ENCODE results near the gene YPEL4. TPM values are rescaled to one million over a fixed set of nuclear protein-coding genes. Genes with fewer than 3 reads are reported as not detected.

Gene YPEL4
- total RNA-seq, 6 donors from 2014 or later = 0.91 to 8.4 (median 3.5) TPM

- H3K4me3 ChIP-seq = no peak overlapping the region
- DNase-seq = no peak
- peaks cover 10 to 75% (median 25%) of the 10 kb centered on the region in 4 donors for H3K36me3 ChIP-seq
- TF ChIP-seq CTCF (IDR thresholded peaks at IDR 0.05) (no peak), EP300 (IDR thresholded peaks at IDR 0.05) (no peak), POLR2AphosphoS5 (IDR thresholded peaks at IDR 0.05) (no peak), POLR2A (IDR thresholded peaks at IDR 0.05) (no peak)
- no peaks in the 10 kb centered on the region for H3K9me3 ChIP-seq
- WGBS, 2 donors = 54 to 62% methylated on average over 8 of the region's 8 CpGs
- peaks cover 0 to 7% (median 2%) of the 10 kb centered on the region in 4 donors for H3K4me1 ChIP-seq
- ATAC-seq (ENCODE audit: low FRiP score in 2 of 2) = no peak
- no peaks in the 10 kb centered on the region for H3K27me3 ChIP-seq
- H3K27ac ChIP-seq = peak overlapping the region in 1 of 4 donors; percentile 9
Measured at GRCh38 chr11:57604296-57605027, 45.2 kb downstream of the YPEL4 start.

- ATAC-seq (ENCODE audit: low FRiP score in 2 of 2) = no peak
Measured at GRCh38 chr11:57601297-57601696, 48.4 kb downstream of the YPEL4 start.

GRCh38 chr11:57599381-57599780 lies 50.3 kb downstream of the YPEL4 start:
- no peak for TF ChIP-seq POLR2AphosphoS5 (IDR thresholded peaks at IDR 0.05)
- Histone ChIP-seq H3K4me3 (peak overlapping the region in 2 of 4 donors; percentile 58 to 64), H3K27me3 (no peaks in the 10 kb centered on the region), H3K9me3 (no peaks in the 10 kb centered on the region), H3K36me3 (peaks cover 0 to 29% (median 1%) of the 10 kb centered on the region in 4 donors), H3K27ac (peak overlapping the region in 3 of 4 donors; percentile 89 to 95 (median 94)), H3K4me1 (peaks cover 7 to 25% (median 18%) of the 10 kb centered on the region in 4 donors)
- ATAC-seq (ENCODE audit: low FRiP score in 2 of 2) (no peak), DNase-seq (no peak)
- WGBS, 2 donors = 28 to 31% methylated on average over 2 of the region's 2 CpGs

More at GRCh38 chr11:57601297-57601696, 48.4 kb downstream of the YPEL4 start:
- DNase-seq = no peak
- Histone ChIP-seq H3K27ac (no peak overlapping the region), H3K27me3 (no peaks in the 10 kb centered on the region), H3K9me3 (no peaks in the 10 kb centered on the region), H3K4me3 (no peak overlapping the region), H3K36me3 (peaks cover 6 to 44% (median 8%) of the 10 kb centered on the region in 4 donors), H3K4me1 (peaks cover 7 to 25% (median 18%) of the 10 kb centered on the region in 4 donors)
- 92% methylated on average over 3 of the region's 3 CpGs for WGBS, 2 donors
- TF ChIP-seq EP300 (IDR thresholded peaks at IDR 0.05) (no peak), POLR2AphosphoS5 (IDR thresholded peaks at IDR 0.05) (no peak), POLR2A (IDR thresholded peaks at IDR 0.05) (no peak), CTCF (IDR thresholded peaks at IDR 0.05) (no peak)

GRCh38 chr11:57598831-57599155 lies 50.9 kb downstream of the YPEL4 start:
- Histone ChIP-seq H3K4me1 (peaks cover 7 to 25% (median 17%) of the 10 kb centered on the region in 4 donors), H3K27ac (peak overlapping the region; percentile 88 to 95 (median 92)), H3K36me3 (peaks cover 0 to 29% (median 1%) of the 10 kb centered on the region in 4 donors), H3K4me3 (peak overlapping the region; percentile 19 to 64 (median 60)), H3K27me3 (no peaks in the 10 kb centered on the region), H3K9me3 (no peaks in the 10 kb centered on the region)
- WGBS, 2 donors = 38 to 56% methylated on average over 5 of the region's 5 CpGs
- TF ChIP-seq EP300 (IDR thresholded peaks at IDR 0.05) (no peak), POLR2A (IDR thresholded peaks at IDR 0.05) (no peak), POLR2AphosphoS5 (IDR thresholded peaks at IDR 0.05) (no peak), CTCF (IDR thresholded peaks at IDR 0.05) (no peak)
- ATAC-seq (ENCODE audit: low FRiP score in 2 of 2) = no peak
- DNase-seq = no peak

GRCh38 chr11:57597916-57598830 lies 51.5 kb downstream of the YPEL4 start:
- H3K9me3 ChIP-seq = no peaks in the 10 kb centered on the region
- DNase-seq (peak; percentile 81 to 95), ATAC-seq (ENCODE audit: low FRiP score in 2 of 2) (peak; percentile 93 to 96)
- peaks cover 7 to 25% (median 16%) of the 10 kb centered on the region in 4 donors for H3K4me1 ChIP-seq
- 2 to 3% methylated on average over 21 to 33 of the region's 33 CpGs for WGBS, 2 donors
- peak overlapping the region; percentile 19 to 64 (median 60) for H3K4me3 ChIP-seq
- H3K36me3 ChIP-seq = peaks cover 0 to 25% (median 1%) of the 10 kb centered on the region in 4 donors
- H3K27ac ChIP-seq = peak overlapping the region; percentile 88 to 95 (median 92)
- TF ChIP-seq POLR2A (IDR thresholded peaks at IDR 0.05) (no peak), POLR2AphosphoS5 (IDR thresholded peaks at IDR 0.05) (peak in 1 of 2 donors; percentile 58), EP300 (IDR thresholded peaks at IDR 0.05) (no peak), CTCF (IDR thresholded peaks at IDR 0.05) (no peak)
- H3K27me3 ChIP-seq = no peaks in the 10 kb centered on the region

Data from upper lobe of left lung (tissue), 6 donors.